Fibroblast of lung (primary cell): ENCODE data around the gene MB. TPM values are rescaled to one million over a fixed set of nuclear protein-coding genes. Genes with fewer than 3 reads are reported as not detected.

ENCODE experiments used
- DNase-seq, 2 donors: peaks; one replicate each; pipeline versions ENCODE4 v3.0.0 to v3.0.0-alpha.2; 2010; ENCODE audit warnings: low read depth in 2 of 2
- H2AFZ ChIP-seq: 2 replicates; pipeline ENCODE4 v1.5.1; 2012; ENCODE audit warnings: low read length, control low read depth, inconsistent platforms
- H3K27ac ChIP-seq: 2 replicates; pipeline ENCODE4 v1.5.1; 2011; ENCODE audit warnings: low read length, control low read depth; ENCODE audit not compliant: insufficient read depth
- H3K27me3 ChIP-seq: 2 replicates; pipeline ENCODE4 v1.5.1; 2011; ENCODE audit warnings: mild to moderate bottlenecking, low read length; ENCODE audit not compliant: control insufficient read depth, insufficient read depth
- H3K36me3 ChIP-seq: 2 replicates; pipeline ENCODE4 v1.5.1; 2011; ENCODE audit warnings: low read length; ENCODE audit not compliant: control insufficient read depth, insufficient read depth
- H3K4me1 ChIP-seq: 2 replicates; pipeline ENCODE4 v1.5.1; 2011; ENCODE audit warnings: low read length; ENCODE audit not compliant: control insufficient read depth, insufficient read depth; ENCODE audit errors: extremely low read depth
- H3K4me2 ChIP-seq: 2 replicates; pipeline ENCODE4 v1.5.1; 2011; ENCODE audit warnings: low read length, control low read depth; ENCODE audit not compliant: insufficient read depth; ENCODE audit errors: extremely low read depth
- H3K4me3 ChIP-seq, 4 experiments: fragments of 200-600 bp in 1 of 4; sonication (generic) in 1 of 4; replicated peaks in 1 of 4; 2 replicates each; pipeline ENCODE4 v1.5.1; 2011 to 2016; ENCODE audit warnings: low read length in 4 of 4, low read depth in 3 of 4, mild to moderate bottlenecking in 3 of 4, control low read depth in 2 of 4, inconsistent platforms in 1 of 4, mixed read lengths in 1 of 4; ENCODE audit not compliant: insufficient read depth in 1 of 4; ENCODE audit errors: control extremely low read depth in 1 of 4
- H3K79me2 ChIP-seq: 2 replicates; pipeline ENCODE4 v1.5.1; 2012; ENCODE audit warnings: mild to moderate bottlenecking, low read length, inconsistent platforms; ENCODE audit not compliant: control insufficient read depth, insufficient read depth
- H3K9ac ChIP-seq: 2 replicates; pipeline ENCODE4 v1.5.1; 2011; ENCODE audit warnings: mild to moderate bottlenecking, low read length, control low read depth; ENCODE audit not compliant: insufficient read depth
- H3K9me3 ChIP-seq: 2 replicates; pipeline ENCODE4 v1.5.1; 2012; ENCODE audit warnings: low read depth, low read length; ENCODE audit not compliant: control insufficient read depth, insufficient read depth
- H4K20me1 ChIP-seq: 2 replicates; pipeline ENCODE4 v1.5.1; 2011; ENCODE audit warnings: low read length; ENCODE audit not compliant: control insufficient read depth, insufficient read depth; ENCODE audit errors: extremely low read depth
- CTCF ChIP-seq, 2 donors: IDR thresholded peaks in 1 of 2; conservative IDR thresholded peaks in 1 of 2; 1 replicate in 1 of 2; 2 replicates in 1 of 2; pipeline ENCODE4 v1.5.1; 2011 to 2012; ENCODE audit warnings: low read length in 2 of 2, control low read depth in 1 of 2, inconsistent platforms in 1 of 2, low read depth in 1 of 2, mild to moderate bottlenecking in 1 of 2
- EZH2 ChIP-seq: IDR thresholded peaks from 2 replicates; pipeline ENCODE4 v1.5.1; 2012; ENCODE audit warnings: low read length, control low read depth, mild to moderate bottlenecking; ENCODE audit errors: missing control alignments
- polyA plus RNA-seq, 2 donors: library from polyadenylated mRNA; depleted of rRNA in 1 of 2; stranded (reverse) in 1 of 2; unstranded in 1 of 2; fragments of >200 nt; gene quantifications; 2 replicates each; pipeline ENCODE4 v1.2.1, GENCODE V29; 2011 to 2012; ENCODE audit warnings: missing spikeins in 1 of 2
- total RNA-seq: library from RNA; depleted of rRNA; stranded (reverse); fragments of >200 nt; gene quantifications from 2 replicates; pipeline ENCODE4 v1.2.1, GENCODE V29; 2014

The MB gene
- total and polyA plus RNA-seq, 2 donors (not counting 1 experiment from before 2014, with no cell fraction given), result not detected

- H3K4me3 ChIP-seq, result no peak overlapping the region
- no peaks in the 10 kb centered on the region for H4K20me1 ChIP-seq
- no peaks in the 10 kb centered on the region for H3K79me2 ChIP-seq
- H3K9me3 ChIP-seq, result no peaks in the 10 kb centered on the region
- H3K27ac ChIP-seq, result no peak overlapping the region
- no peak overlapping the region for H3K9ac ChIP-seq
- no peaks in the 10 kb centered on the region for H3K4me1 ChIP-seq
- no peak for DNase-seq
- peaks cover 27% of the 10 kb centered on the region for H3K27me3 ChIP-seq
- TF ChIP-seq EZH2 (no peak), CTCF (conservative IDR thresholded peaks at IDR 0.05 in 1 of 2, IDR thresholded peaks at IDR 0.05 in 1 of 2; ENCODE audit: low read depth in 1 of 2, low read length in 2 of 2) (no peak)
- no peak overlapping the region for H2AFZ ChIP-seq
- H3K4me2 ChIP-seq, result no peak overlapping the region
- H3K36me3 ChIP-seq, result no peaks in the 10 kb centered on the region
Measured at GRCh38 chr22:35606916-35607315, 10.2 kb downstream of the MB start.

DNA sequence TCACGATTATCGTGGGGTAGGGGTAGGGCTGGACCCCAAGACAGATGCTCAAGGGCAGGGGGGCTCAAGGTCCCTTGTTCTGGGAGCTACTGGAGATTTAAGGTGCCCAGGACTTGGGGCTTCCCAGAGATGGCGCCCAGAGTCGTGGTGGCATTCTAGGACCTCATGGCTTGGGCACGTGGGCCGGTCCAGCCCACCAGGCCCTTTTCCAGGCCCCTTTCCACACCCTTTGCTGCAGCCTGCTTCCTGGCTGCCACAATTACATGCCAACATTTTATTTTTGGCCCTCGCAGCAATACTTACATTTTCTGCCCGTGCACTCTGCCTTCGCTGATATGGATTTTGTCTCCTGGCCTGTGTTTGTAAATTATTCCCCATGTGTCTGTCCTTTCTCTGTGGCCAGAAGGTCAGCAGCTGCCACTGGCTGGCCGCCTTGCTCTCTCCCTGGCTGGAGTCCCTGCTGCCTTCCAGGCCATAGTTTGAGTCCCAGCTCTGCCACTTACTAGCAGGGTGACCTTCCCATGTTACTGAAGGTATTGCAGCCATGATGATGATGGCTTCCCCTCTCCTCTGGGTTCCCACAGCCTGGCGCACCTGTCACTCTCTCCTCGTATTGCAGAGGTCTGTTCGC, 11.2 kb downstream of the MB start:
- Histone ChIP-seq H3K9me3 (no peaks in the 10 kb centered on the region), H3K4me2 (no peak overlapping the region), H3K9ac (no peak overlapping the region), H3K36me3 (no peaks in the 10 kb centered on the region), H3K27ac (no peak overlapping the region), H3K4me3 (no peak overlapping the region), H3K4me1 (no peaks in the 10 kb centered on the region), H3K27me3 (peaks cover 27% of the 10 kb centered on the region), H4K20me1 (no peaks in the 10 kb centered on the region), H2AFZ (no peak overlapping the region), H3K79me2 (no peaks in the 10 kb centered on the region)
- no peak for TF ChIP-seq EZH2
- TF ChIP-seq CTCF (conservative IDR thresholded peaks at IDR 0.05 in 1 of 2, IDR thresholded peaks at IDR 0.05 in 1 of 2; ENCODE audit: low read depth in 1 of 2, low read length in 2 of 2), result no peak
- DNase-seq, result no peak

DNA sequence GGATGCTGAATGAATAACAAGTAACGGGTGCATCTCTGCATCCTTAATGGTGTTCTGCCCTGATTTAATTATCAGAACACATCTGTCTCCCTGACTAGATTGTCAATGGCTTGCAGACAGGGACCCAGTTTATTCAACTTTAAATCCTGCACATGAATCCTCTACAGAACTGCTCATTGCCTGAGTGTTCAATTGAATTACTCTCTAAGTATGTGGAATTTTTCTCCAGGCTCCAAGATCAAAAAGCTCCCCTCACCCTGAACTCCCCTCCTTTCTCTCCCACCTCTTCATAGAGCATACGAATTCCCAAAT, 11.8 kb downstream of the MB start:
- DNase-seq, result no peak
- Histone ChIP-seq H3K4me3 (no peak overlapping the region), H3K9ac (no peak overlapping the region), H3K27me3 (peaks cover 27% of the 10 kb centered on the region), H4K20me1 (no peaks in the 10 kb centered on the region), H3K4me2 (no peak overlapping the region), H3K4me1 (no peaks in the 10 kb centered on the region), H2AFZ (no peak overlapping the region), H3K79me2 (no peaks in the 10 kb centered on the region), H3K9me3 (no peaks in the 10 kb centered on the region), H3K27ac (no peak overlapping the region), H3K36me3 (no peaks in the 10 kb centered on the region)
- TF ChIP-seq EZH2 (no peak), CTCF (conservative IDR thresholded peaks at IDR 0.05 in 1 of 2, IDR thresholded peaks at IDR 0.05 in 1 of 2; ENCODE audit: low read depth in 1 of 2, low read length in 2 of 2) (no peak)
